ENCODE results near the gene CACNA2D3. TPM values are rescaled to one million over a fixed set of nuclear protein-coding genes. Genes with fewer than 3 reads are reported as not detected.

Gene CACNA2D3
- total RNA-seq, 2 experiments from 2014 or later: not detected

GRCh38 chr3:54259636-54260035 is 137.3 kb downstream of the CACNA2D3 start:
- CTCF ChIA-PET: no interaction called here
- POLR2A ChIA-PET: no interaction called here

- CTCF ChIA-PET: no interaction called here
- POLR2A ChIA-PET: no interaction called here
Measured at GRCh38 chr3:54261141-54261540, 138.8 kb downstream of the CACNA2D3 start.

DNA sequence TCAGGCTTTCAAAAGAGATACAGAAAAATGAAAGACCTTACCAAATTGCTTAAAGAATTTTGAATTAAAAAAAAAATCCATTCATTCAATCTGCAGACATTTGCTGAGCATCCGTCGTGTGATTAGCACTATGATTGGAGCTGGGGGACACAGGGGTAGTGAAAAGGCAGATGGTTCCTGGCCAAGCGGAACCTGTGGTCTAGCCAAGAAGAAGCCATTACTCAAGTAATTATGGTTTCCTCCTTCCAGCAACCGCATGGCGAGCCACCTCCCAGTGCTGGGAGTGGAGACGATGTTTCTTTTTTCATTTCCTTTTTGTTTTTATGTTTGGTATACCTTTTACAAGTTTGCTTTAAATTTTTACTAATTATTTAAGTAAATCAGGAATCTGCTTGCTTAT is 140.2 kb downstream of the CACNA2D3 start:
- CTCF ChIA-PET: no interaction called here
- POLR2A ChIA-PET: no interaction called here

- POLR2A ChIA-PET: no interaction called here
- CTCF ChIA-PET: no interaction called here
Measured at GRCh38 chr3:54262946-54263345, 140.6 kb downstream of the CACNA2D3 start.

DNA sequence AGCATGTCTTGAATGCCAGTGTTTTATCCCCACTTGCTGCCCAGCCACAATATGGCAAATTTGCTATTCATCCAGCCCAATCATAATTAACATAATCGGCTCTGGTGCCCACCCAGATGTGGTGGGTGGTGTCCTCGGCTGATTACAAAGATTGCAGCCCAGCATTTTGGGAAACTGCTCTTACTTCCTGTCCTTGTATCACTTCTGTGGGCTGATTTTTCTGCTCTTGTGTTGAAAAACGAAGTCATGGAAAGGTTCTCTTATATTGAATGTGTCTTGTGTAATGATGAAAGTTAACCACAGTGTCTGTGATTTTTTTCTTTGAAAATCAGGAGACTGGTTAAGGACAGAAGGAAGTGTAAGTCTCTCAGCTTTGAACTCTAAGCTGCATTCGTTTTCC is 141.7 kb downstream of the CACNA2D3 start:
- ChIA-PET POLR2A (no interaction called here), CTCF (no interaction called here)

DNA sequence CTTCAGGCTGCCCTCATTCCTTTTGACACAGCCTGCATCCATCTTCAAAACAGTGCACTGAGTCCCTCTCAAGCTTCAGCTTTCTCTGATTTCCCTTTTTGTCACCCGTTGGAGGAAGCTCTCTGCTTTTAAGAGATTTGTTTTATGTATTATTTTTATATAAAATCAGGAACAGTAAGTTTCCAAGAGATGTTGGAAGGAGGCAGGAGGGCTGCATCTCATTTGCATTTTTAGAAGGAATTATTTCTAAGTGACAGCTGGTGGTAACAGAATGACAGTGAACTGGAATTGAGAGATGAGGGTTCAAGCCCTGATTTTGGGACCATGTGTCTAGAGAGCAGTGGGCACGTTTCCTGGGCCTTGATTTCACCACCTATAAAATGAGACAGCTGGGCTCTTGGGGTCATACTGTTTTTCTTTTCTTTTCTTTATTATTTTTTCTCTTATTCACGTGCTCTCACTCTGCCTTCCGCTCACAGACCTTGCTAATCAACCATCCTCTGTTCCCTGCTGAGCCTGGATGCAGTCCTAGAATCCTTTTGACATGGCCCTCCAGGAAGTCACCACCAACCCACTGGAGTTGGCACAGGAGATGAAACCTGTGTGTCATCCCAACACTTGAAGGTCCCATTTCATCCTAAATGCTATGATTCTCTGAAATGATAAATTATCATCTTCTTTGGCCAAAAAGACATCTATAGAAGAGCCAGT is 148.6 kb downstream of the CACNA2D3 start:
- ChIA-PET CTCF (no interaction called here), POLR2A (no interaction called here)

DNA sequence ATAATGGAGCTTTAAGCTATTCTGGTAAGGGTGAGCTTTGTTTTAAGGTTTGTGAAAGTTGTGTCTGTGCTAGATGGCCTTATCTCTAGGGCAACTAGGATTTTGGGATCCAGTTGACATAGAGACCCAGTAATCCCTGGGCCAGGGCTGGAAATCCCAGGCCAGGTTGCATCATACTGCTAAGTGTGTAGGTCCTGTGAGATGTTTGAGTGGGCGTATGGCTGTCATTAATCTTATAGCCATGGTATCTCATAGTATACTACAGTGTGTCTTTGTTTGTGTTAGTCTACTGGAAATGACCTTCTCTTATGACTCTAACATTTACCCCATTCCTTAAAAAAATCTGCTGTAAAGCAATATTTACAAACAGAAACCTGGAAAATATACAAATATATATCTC is 151.4 kb downstream of the CACNA2D3 start:
- ChIA-PET POLR2A (no interaction called here), CTCF (no interaction called here)

- POLR2A ChIA-PET: no interaction called here
- CTCF ChIA-PET: no interaction called here
Measured at GRCh38 chr3:54274607-54275006, 152.3 kb downstream of the CACNA2D3 start.

DNA sequence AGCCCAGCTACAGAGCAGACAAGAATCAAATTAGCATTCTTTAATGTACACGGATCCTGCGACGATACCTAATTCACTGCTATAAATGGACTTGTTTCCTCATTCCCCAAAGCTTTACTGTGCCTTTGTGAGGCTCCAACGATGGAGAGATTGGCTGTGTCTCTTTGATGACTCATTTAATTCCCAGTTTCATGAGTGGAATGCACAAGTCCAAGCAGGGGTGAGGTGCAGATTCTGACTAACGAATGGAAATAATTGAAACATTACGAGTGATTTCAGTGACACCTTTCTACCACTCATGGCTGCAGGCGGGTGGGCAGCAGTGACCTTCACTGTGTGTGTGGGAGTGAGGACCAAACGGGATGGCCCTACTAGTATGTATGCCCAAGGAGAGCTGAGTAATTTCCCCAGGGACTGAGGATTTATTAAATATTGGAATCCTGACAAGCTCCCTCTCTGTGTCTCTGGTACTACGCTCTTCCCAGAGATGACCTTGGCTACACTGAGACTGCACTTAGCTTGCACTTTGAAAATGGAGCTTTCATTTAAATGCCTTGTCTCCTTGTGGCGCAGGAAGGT is 156.7 kb downstream of the CACNA2D3 start:
- POLR2A ChIA-PET: no interaction called here
- CTCF ChIA-PET: no interaction called here

GRCh38 chr3:54283470-54283869 is 161.1 kb downstream of the CACNA2D3 start:
- POLR2A ChIA-PET: no interaction called here
- CTCF ChIA-PET: no interaction called here

DNA sequence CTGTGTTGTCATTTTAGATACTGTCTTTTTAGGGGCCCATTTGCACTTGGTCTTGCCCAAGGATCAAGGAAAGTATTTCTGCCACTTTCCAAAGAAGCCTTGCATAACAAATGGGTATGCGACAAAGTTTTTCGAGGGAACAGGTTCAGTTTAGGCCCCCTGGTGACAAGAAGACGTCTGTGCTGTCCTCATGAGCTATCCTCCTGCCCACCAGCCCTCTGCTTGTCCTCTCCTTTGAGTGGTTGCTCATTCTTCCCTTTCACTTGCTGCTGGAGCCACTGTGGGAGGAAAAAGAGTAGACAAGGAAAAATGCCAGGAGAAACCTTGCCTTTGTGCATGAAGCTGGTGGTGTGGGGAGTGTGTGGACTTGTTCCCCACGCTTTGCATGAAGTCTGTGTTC is 171.9 kb downstream of the CACNA2D3 start:
- ChIA-PET POLR2A (no interaction called here), CTCF (no interaction called here)

DNA sequence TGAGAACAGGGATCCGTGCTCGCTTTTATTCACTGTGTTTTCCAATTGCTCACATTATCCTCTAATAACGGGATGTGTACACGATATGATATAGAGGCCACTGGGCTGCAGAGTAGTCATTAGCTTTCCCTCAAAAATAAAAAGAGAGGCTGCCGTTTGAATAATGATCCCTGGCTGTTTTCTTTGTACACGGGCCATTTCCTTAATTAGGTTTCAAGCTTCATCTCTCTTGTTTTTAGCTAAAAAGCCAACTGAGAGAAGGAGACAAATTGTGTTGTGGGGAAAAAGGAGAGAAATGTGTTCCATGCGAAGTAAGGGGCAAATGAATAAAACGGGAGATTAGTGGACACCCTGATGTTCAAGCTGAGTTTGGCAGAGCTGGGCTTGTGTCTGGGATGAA is 174.2 kb downstream of the CACNA2D3 start:
- ChIA-PET POLR2A (no interaction called here), CTCF (no interaction called here)

DNA sequence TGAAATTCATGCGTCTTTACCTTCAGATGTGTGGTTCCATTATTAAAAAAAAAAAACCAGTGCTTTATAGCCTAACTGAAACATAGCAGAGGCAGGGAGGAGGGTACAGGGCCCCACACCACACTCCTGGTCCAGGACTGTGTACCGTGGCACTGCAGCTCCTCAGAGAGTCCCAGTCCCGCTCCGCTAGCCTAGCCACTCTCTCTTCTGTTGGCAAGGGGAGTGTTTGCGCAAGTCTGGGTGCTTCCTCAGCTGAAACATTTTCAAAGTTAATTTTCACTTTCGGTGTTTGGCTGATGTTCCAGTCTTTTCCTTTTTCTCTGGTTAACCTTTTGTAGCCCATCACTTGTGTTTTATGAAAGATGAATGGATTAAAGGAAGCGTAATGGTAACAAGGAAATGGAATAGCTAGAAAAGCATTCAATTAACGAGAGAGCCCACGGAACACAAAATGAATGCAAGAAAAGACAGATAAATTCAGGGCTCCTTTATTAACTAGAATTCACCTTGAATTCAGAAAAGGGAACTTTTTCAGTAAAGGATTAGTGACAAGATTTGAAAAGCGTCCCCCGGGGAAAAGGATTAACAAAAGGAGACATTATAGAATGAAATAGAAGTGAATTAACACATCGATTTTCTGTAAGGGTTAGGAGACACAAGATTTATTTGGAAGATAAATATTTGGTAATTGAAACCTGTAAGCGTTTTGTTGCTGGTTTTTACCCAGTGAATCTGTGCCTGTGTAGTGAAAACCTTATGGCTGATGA is 177.0 kb downstream of the CACNA2D3 start:
- POLR2A ChIA-PET: no interaction called here
- CTCF ChIA-PET: no interaction called here

GRCh38 chr3:54303517-54304375 is 181.4 kb downstream of the CACNA2D3 start:
- ChIA-PET POLR2A (no interaction called here), CTCF (no interaction called here)

GRCh38 chr3:54304877-54305276 is 182.5 kb downstream of the CACNA2D3 start:
- ChIA-PET CTCF (no interaction called here), POLR2A (no interaction called here)

- ChIA-PET CTCF (no interaction called here), POLR2A (no interaction called here)
Measured at GRCh38 chr3:54305409-54306099, 183.2 kb downstream of the CACNA2D3 start.

DNA sequence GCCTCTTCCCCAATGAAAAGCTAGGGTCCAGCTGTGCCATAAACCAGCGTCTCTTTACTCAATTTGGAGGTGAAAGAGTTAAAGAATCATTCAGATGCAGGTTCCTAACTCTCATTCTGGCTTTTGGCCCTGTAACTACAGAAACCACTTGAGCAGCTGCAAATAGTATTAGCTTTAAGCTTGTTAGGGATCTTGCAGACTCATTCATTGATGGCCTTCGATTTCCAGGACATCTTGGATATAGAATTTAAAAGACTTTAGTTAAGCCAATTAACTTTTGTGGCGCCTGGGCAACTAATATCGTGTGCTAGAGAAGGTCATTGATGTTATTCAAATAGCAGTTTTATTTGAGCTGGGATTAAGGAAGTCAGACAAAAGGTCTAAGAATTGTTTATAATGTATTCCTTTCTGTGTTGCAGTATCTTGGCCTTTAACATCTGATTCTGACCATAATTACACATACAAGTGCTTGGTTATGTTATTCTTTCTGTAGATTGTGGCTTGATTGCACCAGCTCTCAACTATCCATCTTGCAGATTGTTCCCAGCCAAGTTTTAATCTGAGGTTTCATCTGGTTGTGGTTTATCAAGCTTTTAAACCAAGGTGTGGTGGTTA is 185.3 kb downstream of the CACNA2D3 start:
- CTCF ChIA-PET: no interaction called here

DNA sequence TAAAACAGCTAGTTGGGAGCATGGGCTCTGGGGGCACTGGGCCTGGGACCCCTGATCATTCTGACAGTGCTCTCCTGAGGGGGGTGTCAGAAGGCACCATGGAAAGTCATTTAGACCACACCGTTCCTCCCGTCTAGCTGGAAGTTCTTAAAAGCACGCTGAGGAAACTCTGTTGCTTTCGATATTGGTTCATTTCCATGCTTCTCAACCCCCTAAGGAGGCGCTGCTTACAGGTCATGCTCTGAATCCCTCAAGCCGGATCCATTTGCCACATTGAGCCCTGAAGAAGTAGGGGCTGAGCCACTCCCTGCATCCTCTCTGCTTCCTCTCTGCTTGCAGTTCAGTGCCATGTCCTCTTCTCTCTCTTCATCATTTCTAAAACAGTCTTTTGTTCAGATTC is 187.2 kb downstream of the CACNA2D3 start:
- CTCF ChIA-PET: no interaction called here
- POLR2A ChIA-PET: no interaction called here

More for the DNA sequence above, 185.3 kb downstream of the CACNA2D3 start:
- POLR2A ChIA-PET: no interaction called here

- POLR2A ChIA-PET: no interaction called here
Measured at GRCh38 chr3:54311211-54311747, 188.9 kb downstream of the CACNA2D3 start.

More at GRCh38 chr3:54311211-54311747, 188.9 kb downstream of the CACNA2D3 start:
- CTCF ChIA-PET: no interaction called here

Data from activated CD8-positive, alpha-beta memory T cell treated with anti-CD3 and anti-CD28 coated beads for 36 hours (primary cell).